H4 (cell line): ENCODE data around the gene RFC1. TPM values are rescaled to one million over a fixed set of nuclear protein-coding genes. Genes with fewer than 3 reads are reported as not detected.
"Not testable (repeated sequence)": the region's sequence is repeated elsewhere in the genome, so short reads cannot be mapped to it uniquely, and the experiment has no call there.

ENCODE experiments used
- DNase-seq: peaks from one replicate; pipeline ENCODE4 v3.0.0-alpha.2; 2015; ENCODE audit warnings: low spot score
- total RNA-seq: library from RNA; depleted of rRNA; stranded (reverse); fragments of >200 nt; shearing (Covaris generic); gene quantifications from 2 replicates; pipeline ENCODE4 v1.2.3, GENCODE V29; 2014

The RFC1 gene
- total RNA-seq, 1 experiment from 2014 or later: 54.4 TPM

GRCh38 chr4:39305912-39306677 is 60.1 kb downstream of the RFC1 start:
- no peak for DNase-seq

DNA sequence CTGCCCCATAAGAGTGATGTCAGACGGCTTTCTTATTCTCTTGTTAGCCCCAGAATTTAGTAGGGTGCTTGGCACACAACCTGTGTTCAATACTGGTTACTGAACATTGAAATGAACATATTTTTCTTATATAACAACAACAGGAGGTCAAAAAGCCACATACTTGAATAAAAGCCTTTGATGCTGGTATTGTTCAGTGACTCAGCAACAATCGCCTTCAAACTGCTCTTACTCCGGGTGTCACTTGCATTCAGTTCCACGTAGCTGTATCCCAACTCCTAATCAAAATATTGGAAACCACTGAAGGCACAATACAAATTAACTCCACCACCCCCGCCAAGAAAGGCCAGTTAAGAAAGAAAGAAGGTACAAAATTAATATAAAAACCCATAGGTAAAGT is 61.5 kb downstream of the RFC1 start:
- DNase-seq: peak; percentile 25

DNA sequence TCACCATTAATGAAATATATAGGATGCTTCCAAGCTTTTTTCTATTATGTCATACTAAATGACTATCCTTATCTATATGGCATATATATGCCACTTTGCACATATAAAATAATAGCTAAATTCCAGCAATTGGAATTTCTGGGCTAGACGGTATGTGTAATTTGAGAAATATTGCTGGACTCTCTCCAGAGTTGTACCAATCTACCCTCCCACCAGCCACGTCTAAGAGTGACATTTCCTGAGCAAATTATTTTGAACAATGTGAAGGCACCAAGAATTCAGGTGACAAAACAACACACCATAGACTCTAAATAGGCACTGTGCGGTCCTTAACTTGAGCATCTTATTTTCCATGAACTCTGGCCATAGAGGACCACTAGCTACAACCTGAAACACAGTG is 62.3 kb downstream of the RFC1 start:
- DNase-seq: no peak

- no peak for DNase-seq
These were observed 63.3 kb downstream of the RFC1 start for GRCh38 chr4:39302901-39303300.

DNA sequence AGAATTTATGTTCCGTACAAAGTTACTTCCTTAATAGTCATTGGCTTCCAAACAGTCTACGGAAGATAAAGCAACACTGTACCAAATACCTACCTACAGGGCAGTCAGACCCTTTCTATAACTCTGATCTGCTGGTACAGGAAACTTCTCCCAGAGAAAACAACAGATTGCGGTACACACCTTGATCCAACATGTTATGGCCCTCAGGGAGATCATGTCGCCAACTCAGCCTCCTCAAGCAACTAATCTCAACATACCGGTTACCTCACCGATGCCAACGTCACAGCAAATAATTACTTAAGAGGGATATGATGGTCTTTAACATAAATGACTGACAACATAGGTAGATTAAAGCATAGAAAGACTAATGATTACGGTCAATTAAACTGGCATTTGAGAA is 70.4 kb downstream of the RFC1 start:
- no peak for DNase-seq

GRCh38 chr4:39292433-39292832 is 73.7 kb downstream of the RFC1 start:
- DNase-seq: not testable (repeated sequence)

GRCh38 chr4:39291686-39292085 is 74.5 kb downstream of the RFC1 start:
- no peak for DNase-seq

DNA sequence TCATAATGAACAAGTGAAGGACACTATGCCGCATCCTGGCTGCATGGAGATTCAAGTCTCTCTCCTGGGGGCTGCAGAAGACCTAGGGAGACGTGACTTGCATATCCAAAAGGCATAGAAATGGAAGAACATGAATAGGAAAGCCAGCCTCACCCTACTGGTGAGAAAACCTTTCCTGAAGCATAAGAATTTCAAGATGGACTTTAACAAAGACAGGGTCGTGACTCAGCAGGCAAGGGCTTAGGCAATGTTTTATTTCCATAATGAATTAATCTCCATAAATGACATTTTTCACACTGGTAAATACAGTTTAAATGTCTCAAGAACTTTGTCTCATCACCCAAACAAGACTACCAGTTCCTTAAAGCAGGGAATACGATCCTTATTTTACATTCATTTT is 78.9 kb downstream of the RFC1 start:
- DNase-seq: no peak

DNA sequence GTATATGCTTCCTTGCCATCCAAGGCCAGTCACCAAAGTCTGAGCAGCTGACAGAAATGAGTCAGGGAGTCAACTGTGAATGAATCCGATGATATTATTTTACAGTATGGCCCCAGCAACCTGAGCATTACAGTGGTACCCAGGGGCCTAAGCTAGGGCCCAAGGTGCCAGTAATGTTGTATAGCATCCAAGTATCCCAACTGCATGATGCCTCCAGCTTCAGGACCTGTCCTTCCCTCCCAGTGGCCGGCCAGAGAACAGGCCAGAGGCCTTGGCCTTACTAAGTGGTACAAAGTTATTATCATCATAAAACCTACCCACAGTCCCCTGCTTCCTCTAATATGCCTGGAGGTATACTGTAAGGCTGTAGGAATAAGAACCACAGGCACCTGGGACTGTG is 79.9 kb downstream of the RFC1 start:
- no peak for DNase-seq

GRCh38 chr4:39285853-39286252 is 80.3 kb downstream of the RFC1 start:
- no peak for DNase-seq

- DNase-seq: no peak
These were observed 80.9 kb downstream of the RFC1 start for GRCh38 chr4:39285111-39285795.

DNA sequence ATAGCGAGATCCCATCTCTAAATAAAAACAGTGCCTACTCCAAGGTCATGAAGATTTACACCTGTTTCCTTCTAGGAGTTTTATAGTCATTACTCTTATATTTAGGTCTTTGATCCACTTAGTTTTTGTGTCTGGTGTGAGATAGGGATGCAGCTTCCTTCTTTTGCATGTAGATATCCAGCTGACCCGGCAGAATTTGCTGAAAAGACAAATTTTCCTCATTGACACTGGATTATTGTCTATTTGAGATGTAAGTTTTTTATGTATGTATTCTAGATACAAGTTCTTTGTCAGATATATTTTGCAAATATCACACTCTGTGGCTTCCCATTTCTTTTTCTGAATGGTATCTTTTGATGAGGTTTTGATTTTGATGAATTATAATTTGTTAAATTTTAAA is 85.4 kb downstream of the RFC1 start:
- no peak for DNase-seq

GRCh38 chr4:39279416-39279815 is 86.7 kb downstream of the RFC1 start:
- DNase-seq: no peak

GRCh38 chr4:39278476-39278875 is 87.7 kb downstream of the RFC1 start:
- no peak for DNase-seq

DNA sequence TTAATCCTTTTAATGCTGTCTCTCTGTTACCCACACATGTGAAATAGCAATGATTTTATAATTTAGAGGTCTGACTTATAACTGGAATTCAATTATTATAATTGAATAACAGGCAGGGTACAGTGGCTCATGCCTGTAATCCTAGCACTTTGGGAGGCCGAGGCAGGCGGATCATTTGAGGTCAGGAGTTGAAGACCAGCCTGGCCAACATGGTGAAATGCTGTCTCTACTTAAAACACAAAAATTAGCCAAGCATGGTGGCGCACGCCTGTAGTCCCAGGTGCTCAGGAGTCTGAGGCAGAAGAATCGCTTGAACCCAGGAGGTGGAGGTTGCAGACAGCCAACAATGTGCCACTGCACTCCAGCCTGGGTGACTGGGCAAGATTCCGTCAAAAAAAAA is 88.5 kb downstream of the RFC1 start:
- DNase-seq: not testable (repeated sequence)

- DNase-seq: no peak
These were observed 91.7 kb downstream of the RFC1 start for GRCh38 chr4:39274503-39274902.

DNA sequence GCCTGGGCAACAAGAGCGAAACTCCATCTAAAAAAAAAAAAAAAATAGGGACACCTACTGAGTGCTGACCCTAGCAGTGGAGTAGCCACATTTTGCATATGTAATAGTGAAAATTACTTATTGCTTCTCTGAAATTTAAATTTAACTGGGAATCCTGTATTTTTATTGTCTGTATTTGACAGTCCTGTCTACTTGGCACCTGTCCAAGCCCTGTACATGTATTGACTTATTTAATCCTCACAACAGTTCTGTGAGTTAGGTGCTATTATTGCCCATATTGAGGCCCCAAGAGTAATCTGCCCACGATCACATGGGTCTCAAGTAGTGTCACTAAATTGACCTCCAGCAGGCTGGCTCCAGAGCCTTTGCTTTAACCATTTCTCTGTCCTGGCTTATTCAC is 102.3 kb downstream of the RFC1 start:
- no peak for DNase-seq

DNA sequence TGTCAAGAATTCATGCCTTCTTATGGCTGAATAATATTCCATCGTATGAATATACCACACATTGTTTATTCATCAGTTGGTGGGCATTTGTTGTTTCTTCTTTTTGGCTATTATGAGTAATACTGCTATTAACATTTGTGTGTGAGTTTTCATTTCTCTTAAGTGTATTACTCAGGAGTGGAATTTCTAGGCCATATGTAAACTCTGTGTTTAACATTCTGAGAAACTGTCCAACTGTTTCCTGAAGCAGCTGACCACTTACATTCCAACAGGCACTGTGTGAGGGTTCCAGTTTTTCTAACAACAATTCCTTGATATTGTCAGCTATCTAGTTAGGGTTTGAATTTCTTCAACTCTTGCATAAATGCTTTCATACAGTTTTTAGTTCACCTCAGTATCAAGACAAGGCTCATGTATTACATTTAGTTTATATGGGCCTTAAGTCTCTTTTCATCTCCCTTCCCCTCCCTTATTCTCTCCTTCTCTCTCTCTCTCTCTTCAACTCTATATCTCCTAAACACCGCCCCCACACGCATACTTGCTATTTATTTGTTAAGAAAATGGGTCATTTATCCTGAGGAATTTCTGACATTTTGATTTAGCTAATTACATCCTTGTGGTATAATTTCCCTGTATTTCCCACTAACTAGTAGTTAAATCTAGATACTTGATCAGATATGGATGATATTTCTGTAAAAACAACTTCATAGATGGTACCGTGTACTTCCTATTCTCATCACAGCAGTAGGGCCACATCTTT is 106.4 kb downstream of the RFC1 start:
- no peak for DNase-seq

- no peak for DNase-seq
These were observed 109.7 kb downstream of the RFC1 start for GRCh38 chr4:39256436-39256835.

DNA sequence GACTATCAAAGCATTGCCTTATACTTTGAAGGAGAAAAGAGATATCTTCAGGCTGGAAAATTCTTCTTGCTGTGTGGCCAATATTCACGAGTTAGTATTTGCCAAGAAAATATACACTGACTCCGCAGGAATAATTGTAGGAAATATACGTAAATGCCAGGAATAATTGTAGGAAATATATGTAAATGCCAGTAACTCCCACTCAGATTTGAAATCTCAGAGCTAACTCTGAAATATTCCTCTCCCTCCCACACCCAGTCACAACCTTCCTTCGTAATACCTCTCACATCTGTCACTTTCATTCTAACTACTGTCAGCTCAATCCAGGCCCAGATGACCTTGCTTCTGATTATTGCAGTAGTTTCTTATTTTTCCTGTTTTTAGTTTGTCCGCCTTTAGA is 110.3 kb downstream of the RFC1 start:
- no peak for DNase-seq

GRCh38 chr4:39255266-39255665 is 110.9 kb downstream of the RFC1 start:
- DNase-seq: peak; percentile 40

DNA sequence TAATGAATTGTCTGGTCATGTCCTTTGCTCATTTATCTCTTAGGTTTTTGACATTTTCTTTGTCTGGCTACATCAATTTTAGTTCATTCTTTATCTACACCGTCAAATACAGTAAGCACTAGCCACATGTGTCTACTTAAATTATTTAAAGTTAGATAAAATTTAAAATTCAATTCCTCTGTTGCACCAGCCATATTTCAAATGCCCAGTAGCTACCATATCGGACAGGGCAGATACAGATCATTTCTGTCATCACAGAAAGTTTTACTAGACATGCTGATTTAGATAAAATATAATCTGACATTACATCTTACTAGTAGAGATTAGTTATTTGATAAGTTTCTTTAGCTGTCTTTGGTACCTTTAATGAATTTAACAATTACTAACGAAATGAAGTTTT is 122.7 kb downstream of the RFC1 start:
- no peak for DNase-seq
